HCT116 (cell line): ENCODE results near the gene DRAXIN.

Experiments
- CTCF ChIP-seq, 3 experiments: fragments of 200-600 bp in 1 of 3; sonication (generic) in 1 of 3; IDR thresholded peaks in 2 of 3; conservative IDR thresholded peaks in 1 of 3; 2 replicates each; pipeline ENCODE4 v1.5.1; 2012 to 2017; ENCODE audit warnings: low read depth in 2 of 3, low read length in 2 of 3, antibody characterized with exemption in 1 of 3, borderline replicate concordance in 1 of 3, control low read depth in 1 of 3, mild to moderate bottlenecking in 1 of 3, mixed read lengths in 1 of 3, mixed run types in 1 of 3, moderate library complexity in 1 of 3; ENCODE audit not compliant: insufficient read depth in 1 of 3
- RAD21 ChIP-seq: IDR thresholded peaks from 2 replicates; pipeline ENCODE4 v1.6.1; 2012; ENCODE audit warnings: low read depth, mild to moderate bottlenecking
- ZFX ChIP-seq: fragments of 450-650 bp; IDR thresholded peaks from 2 replicates; pipeline ENCODE4 v1.6.1; 2017
- TF ChIP-seq, protein P1 (sequence below): IDR thresholded peaks from 2 replicates; pipeline ENCODE4 v1.6.1; 2012; ENCODE audit warnings: low read depth

GRCh38 chr1:11729498-11730428 is 38.3 kb downstream of the DRAXIN start:
- TF ChIP-seq RAD21, result no peak
- TF ChIP-seq, protein P1, sequence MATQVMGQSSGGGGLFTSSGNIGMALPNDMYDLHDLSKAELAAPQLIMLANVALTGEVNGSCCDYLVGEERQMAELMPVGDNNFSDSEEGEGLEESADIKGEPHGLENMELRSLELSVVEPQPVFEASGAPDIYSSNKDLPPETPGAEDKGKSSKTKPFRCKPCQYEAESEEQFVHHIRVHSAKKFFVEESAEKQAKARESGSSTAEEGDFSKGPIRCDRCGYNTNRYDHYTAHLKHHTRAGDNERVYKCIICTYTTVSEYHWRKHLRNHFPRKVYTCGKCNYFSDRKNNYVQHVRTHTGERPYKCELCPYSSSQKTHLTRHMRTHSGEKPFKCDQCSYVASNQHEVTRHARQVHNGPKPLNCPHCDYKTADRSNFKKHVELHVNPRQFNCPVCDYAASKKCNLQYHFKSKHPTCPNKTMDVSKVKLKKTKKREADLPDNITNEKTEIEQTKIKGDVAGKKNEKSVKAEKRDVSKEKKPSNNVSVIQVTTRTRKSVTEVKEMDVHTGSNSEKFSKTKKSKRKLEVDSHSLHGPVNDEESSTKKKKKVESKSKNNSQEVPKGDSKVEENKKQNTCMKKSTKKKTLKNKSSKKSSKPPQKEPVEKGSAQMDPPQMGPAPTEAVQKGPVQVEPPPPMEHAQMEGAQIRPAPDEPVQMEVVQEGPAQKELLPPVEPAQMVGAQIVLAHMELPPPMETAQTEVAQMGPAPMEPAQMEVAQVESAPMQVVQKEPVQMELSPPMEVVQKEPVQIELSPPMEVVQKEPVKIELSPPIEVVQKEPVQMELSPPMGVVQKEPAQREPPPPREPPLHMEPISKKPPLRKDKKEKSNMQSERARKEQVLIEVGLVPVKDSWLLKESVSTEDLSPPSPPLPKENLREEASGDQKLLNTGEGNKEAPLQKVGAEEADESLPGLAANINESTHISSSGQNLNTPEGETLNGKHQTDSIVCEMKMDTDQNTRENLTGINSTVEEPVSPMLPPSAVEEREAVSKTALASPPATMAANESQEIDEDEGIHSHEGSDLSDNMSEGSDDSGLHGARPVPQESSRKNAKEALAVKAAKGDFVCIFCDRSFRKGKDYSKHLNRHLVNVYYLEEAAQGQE, result no peak
- TF ChIP-seq ZFX, result no peak
- TF ChIP-seq CTCF (IDR thresholded peaks at IDR 0.05 in 2 of 3, conservative IDR thresholded peaks at IDR 0.05 in 1 of 3; ENCODE audit: borderline replicate concordance in 1 of 3, insufficient read depth in 1 of 3, low read depth in 2 of 3, low read length in 2 of 3), result no peak
